ENCODE data around the gene UPF3A.

The UPF3A gene

GRCh38 chr13:114275304-114275703 lies 6.1 kb upstream of the UPF3A start:
- TF ChIP-seq CTCF (IDR thresholded peaks at IDR 0.05), result no peak
- Histone ChIP-seq H3K27me3 (no peaks in the 10 kb centered on the region), H3K36me3 (peaks cover 33% of the 10 kb centered on the region)

GRCh38 chr13:114279146-114279545 lies 2.3 kb upstream of the UPF3A start:
- no peak for TF ChIP-seq CTCF (IDR thresholded peaks at IDR 0.05)
- no peak overlapping the region for H3K4me3 ChIP-seq (ENCODE audit: low read depth in 1 of 2, low read length in 1 of 2)
- H3K36me3 ChIP-seq, result peaks cover 11% of the 10 kb centered on the region
- H3K27me3 ChIP-seq, result no peaks in the 10 kb centered on the region
- H3K4me1 ChIP-seq (ENCODE audit: control insufficient read depth in 1 of 2, insufficient read depth in 1 of 2, low read depth in 1 of 2, low read length in 1 of 2), result peaks cover 17% of the 10 kb centered on the region in 2 experiments
- H3K27ac ChIP-seq, result no peak overlapping the region
- no peaks in the 10 kb centered on the region for H3K9me3 ChIP-seq

More at GRCh38 chr13:114275304-114275703, 6.1 kb upstream of the UPF3A start:
- H3K4me3 ChIP-seq (ENCODE audit: low read depth in 1 of 2, low read length in 1 of 2), result no peak overlapping the region
- no peak overlapping the region for H3K27ac ChIP-seq
- no peaks in the 10 kb centered on the region for H3K9me3 ChIP-seq
- no peaks in the 10 kb centered on the region for H3K4me1 ChIP-seq (ENCODE audit: control insufficient read depth in 1 of 2, insufficient read depth in 1 of 2, low read depth in 1 of 2, low read length in 1 of 2)

GRCh38 chr13:114279758-114280355 lies 1.5 kb upstream of the UPF3A start:
- Histone ChIP-seq H3K27ac (no peak overlapping the region), H3K4me3 (ENCODE audit: low read depth in 1 of 2, low read length in 1 of 2) (no peak overlapping the region), H3K27me3 (no peaks in the 10 kb centered on the region), H3K9me3 (no peaks in the 10 kb centered on the region), H3K4me1 (ENCODE audit: control insufficient read depth in 1 of 2, insufficient read depth in 1 of 2, low read depth in 1 of 2, low read length in 1 of 2) (peaks cover 17% of the 10 kb centered on the region in 2 experiments), H3K36me3 (peaks cover 6% of the 10 kb centered on the region)
- TF ChIP-seq CTCF (IDR thresholded peaks at IDR 0.05), result no peak

- Histone ChIP-seq H3K36me3 (peaks cover 9% of the 10 kb centered on the region), H3K4me3 (ENCODE audit: low read depth in 1 of 2, low read length in 1 of 2) (peak overlapping the region; percentile 84 to 85), H3K27me3 (no peaks in the 10 kb centered on the region), H3K27ac (peak overlapping the region; percentile 96), H3K4me1 (ENCODE audit: control insufficient read depth in 1 of 2, insufficient read depth in 1 of 2, low read depth in 1 of 2, low read length in 1 of 2) (peaks cover 17% of the 10 kb centered on the region in 2 experiments), H3K9me3 (no peaks in the 10 kb centered on the region)
- TF ChIP-seq CTCF (IDR thresholded peaks at IDR 0.05), result no peak
These were observed 755 bp downstream of the UPF3A start for GRCh38 chr13:114282041-114282670.

GRCh38 chr13:114283576-114283975 lies 2.2 kb downstream of the UPF3A start:
- TF ChIP-seq CTCF (IDR thresholded peaks at IDR 0.05), result no peak
- Histone ChIP-seq H3K27ac (no peak overlapping the region), H3K27me3 (no peaks in the 10 kb centered on the region), H3K36me3 (peaks cover 23% of the 10 kb centered on the region), H3K9me3 (no peaks in the 10 kb centered on the region), H3K4me1 (ENCODE audit: control insufficient read depth in 1 of 2, insufficient read depth in 1 of 2, low read depth in 1 of 2, low read length in 1 of 2) (peaks cover 17% of the 10 kb centered on the region in 2 experiments), H3K4me3 (ENCODE audit: low read depth in 1 of 2, low read length in 1 of 2) (no peak overlapping the region)
